T-helper 2 cell (primary cell): ENCODE measurements around the gene SGCA.
A peak's percentile ranks its signal among the peaks of the same experiment; 100 is the strongest.

Experiments
- DNase-seq, 5 experiments: peaks; one replicate each; pipeline versions ENCODE4 v3.0.0 to v3.0.0-alpha.2; 2012 to 2022

SGCA gene

GRCh38 chr17:50196036-50196435 lies 30.2 kb downstream of the SGCA start:
- no peak for DNase-seq

DNA sequence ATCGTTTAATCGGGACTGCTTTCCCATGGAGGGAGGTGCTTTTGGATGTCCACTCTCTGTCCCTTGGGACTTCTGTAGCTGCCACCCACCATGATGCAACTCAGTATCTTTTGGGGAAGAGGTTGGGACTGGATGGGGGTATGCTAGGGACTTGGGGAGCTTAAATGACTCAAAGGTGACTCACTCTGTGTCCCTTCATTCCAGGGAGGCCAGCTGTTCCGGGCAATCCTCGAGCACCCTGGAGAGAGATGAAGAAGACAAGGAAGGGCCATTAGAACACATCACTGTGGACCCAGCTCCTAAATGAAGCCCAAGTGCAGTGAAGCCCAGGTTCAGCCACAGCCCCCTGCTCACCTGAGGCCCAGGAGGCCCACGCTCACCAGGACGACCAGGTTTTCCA lies 31.0 kb downstream of the SGCA start:
- no peak for DNase-seq

- peak in 4 of 5 experiments; percentile 24 to 69 (median 38) for DNase-seq
Measured at GRCh38 chr17:50198026-50198669, 32.3 kb downstream of the SGCA start.

DNA sequence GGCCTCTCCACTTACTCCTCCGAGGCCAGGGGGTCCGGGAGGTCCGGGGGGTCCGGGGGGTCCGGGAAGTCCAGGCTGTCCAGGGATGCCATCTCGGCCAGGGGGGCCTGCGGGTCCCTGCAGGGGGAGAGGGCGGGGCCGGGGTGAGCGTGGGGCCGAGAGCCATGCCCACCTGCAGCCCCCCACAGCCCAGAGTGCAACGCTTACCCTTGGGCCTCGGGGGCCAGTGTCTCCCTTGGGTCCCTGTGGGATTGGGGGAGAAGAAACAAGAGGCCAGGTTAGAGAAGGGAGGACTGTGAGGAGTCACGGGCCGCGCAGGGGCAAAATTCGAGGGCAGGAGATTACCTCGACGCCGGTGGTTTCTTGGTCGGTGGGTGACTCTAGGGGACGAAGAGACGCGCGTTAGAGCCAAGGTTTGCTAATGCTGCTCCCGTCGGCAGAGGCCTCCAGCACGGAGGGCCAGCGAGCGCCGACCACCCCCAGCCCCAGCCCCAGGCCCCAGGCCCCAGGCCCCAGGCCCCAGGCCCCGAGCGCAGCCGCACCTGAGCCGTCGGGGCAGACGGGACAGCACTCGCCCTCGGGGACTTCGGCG lies 33.5 kb downstream of the SGCA start:
- DNase-seq: no peak

DNA sequence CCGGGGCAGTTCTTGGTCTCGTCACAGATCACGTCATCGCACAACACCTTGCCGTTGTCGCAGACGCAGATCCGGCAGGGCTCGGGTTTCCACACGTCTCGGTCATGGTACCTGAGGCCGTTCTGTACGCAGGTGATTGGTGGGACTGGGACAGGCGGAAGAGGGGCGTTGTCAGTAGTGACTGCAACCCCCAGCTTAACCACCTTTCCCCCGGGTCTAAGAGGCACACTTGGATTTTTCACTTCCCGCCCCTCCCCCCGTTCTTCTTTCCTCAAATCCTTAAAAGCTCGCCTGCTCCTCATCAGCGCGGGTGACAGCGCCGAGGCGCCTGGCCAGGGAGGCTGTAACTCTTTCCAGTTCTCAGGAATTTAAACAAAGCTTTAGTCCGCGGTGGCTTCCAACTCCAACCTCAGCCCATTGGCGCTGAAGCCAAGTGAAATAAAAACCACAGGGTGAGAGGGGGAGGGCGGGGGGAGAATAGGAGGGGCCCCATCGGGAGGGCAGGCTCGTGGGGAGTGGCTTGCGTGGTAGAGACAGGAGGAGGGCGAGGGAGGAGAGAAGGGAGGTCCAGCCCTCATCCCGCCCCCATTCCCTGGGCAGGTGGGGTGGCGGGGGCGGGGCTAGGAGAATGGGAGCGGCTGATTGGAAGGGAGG lies 34.1 kb downstream of the SGCA start:
- DNase-seq: peak; percentile 46 to 83 (median 76)

DNA sequence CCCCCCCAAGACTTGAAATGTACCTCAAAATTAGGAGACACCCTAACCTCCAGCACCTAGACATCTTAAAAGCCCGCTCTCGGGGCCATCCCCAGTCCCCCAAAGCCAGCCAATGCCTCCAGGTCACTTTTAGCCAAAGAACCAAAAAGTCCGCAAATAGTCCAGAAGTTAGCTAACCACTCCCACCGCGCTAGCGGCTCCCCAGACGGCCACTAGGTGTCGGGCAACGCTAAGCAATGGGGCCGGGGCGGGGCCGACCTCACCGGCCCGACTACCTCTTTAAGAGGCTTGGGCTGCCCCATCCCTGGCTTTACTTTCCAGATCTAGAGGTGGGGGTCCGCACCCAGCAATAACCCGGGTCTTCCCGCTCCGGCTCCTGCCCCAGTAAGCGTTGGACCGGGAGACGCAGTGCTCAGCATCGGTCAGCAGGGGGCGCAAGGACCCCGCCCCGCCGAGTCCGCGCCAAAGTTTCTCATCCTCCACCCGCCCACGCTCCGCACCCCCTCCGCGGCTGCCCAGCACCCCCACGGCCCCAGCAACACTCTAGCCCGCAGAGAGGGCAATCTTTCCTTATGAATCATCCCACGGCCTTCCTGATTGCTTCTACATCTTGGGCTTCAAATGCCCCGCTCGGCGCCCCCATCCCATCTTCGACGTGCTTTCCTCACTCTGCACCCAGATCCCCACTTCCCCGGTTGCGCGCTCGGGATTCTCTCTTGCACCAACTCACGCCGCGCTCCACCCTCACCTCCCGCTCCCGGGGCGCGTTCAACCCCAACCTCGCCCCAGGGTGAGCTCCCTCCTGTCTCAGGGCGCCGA lies 34.9 kb downstream of the SGCA start:
- peak; percentile 50 to 80 (median 70) for DNase-seq

DNA sequence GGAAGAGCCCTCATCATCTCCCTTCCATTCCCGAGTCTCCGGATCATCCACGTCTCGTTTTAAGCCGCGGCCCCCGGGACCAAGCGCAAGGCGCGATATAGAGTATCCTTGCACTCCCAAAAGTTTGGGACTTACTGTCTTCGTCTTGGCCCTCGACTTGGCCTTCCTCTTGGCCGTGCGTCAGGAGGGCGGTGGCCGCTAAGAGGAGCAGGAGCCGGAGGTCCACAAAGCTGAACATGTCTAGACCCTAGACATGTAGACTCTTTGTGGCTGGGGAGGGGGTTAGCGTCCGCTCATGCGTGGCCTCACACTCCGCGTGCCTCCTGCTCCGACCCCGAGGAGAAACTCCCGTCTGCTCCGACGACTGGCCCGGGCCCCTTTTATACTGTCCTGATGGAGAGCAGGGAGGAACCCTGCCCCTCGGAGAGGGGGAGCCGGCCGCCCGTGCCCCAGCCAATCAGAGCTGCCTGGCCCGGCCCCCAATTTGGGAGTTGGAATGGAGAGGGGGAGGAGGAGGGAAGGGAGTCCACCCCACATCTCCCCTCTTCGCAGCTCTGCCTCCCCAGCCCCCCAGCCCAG lies 35.6 kb downstream of the SGCA start, which contains the start of gene COL1A1:
Gene COL1A1, minus strand, starts transcription at position 356 of the 579 bp plus-strand sequence. Its CDS starts 118 bp downstream, at position 238.
- no peak for DNase-seq

GRCh38 chr17:50203086-50203485 lies 37.3 kb downstream of the SGCA start:
- DNase-seq: no peak

DNA sequence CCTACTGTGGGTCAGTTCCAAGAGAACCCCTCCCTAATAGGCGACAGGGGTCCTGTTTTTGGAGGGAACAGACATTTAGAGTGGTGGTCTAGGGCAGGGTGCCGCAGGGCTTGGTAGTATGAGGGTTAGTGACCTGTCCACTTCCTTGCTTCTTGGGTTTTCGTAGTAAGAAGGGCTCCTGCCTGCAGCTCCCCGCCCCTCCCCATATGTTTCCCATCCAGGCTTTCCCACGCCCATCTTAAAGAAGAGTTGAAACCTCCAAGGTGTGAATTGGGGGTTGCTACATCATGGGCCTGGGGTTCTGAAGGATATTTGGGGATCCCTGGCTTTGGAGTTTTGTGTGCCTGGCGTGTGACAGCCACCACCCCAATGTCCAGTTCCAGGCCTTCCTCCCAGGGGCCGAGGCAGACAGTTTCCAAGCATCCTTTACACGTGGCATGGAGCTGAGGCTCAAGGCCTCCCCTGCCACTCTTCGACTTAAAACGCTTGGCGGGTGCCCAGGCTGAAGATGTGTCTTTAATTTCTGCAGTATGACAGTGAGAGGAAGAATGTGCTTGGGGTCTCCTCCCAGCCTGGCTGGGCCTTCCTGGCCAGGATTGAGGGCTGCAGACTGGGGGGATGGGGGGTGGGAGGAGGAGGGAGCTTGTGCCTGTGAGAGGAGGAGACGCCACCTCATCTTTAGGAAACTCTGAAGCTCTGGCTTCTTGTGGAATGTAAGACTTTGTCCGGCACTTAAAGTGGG lies 38.0 kb downstream of the SGCA start:
- DNase-seq: no peak

GRCh38 chr17:50204431-50204830 lies 38.6 kb downstream of the SGCA start:
- no peak for DNase-seq

- no peak for DNase-seq
Measured at GRCh38 chr17:50205111-50205962, 39.5 kb downstream of the SGCA start.

- no peak for DNase-seq
Measured at GRCh38 chr17:50205963-50206505, 40.2 kb downstream of the SGCA start.

- no peak for DNase-seq
Measured at GRCh38 chr17:50206604-50207293, 40.9 kb downstream of the SGCA start.

GRCh38 chr17:50207315-50207714 lies 41.5 kb downstream of the SGCA start:
- DNase-seq: no peak

DNA sequence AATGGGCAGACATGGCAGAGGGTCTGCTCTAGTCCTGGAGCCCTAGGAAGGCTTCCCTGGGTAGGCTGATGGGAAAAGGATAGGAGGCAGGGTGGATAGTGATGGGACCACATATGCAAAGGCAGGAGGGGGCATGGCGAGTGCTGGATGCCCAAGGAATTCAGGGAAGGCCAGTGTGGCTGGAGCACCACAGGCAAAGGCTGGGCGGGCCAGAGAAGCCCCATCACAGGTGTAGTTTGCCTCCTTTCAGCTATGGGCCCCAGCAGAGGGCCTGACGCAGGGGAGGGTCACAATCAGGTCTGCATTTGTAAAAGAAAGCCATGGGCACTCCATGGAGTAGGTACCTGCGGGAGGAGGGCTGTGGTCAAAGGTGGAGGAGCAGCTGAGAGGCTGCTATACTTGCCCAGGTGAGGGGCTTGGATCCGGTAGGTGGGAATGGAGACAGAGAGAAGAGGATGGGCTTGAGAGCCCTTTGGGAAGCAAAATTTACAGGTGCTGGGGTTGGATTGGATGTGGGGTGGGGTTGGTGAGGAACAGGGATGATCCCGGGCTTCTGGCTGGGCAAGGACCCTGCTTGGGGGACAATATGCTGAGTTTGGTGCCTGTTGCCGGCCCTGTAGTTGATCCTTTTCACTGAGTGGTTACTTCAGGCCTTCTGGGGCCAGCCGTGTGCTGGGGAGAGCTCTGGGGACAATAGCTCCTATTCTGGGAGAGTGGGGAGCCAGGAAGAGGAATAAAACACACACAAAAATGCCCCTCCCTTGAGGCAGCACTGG lies 42.2 kb downstream of the SGCA start:
- DNase-seq: no peak

GRCh38 chr17:50208611-50209061 lies 42.8 kb downstream of the SGCA start:
- no peak for DNase-seq

- no peak for DNase-seq
Measured at GRCh38 chr17:50209133-50209471, 43.3 kb downstream of the SGCA start.

GRCh38 chr17:50209472-50210239 lies 43.9 kb downstream of the SGCA start:
- DNase-seq: no peak
